T-cell (primary cell): ENCODE measurements around the gene MRPL4. TPM values are rescaled to one million over a fixed set of nuclear protein-coding genes. Genes with fewer than 3 reads are reported as not detected.

Source experiments
- ATAC-seq, 4 experiments: fragments of 200-7000 bp in 3 of 4; fragments of 150-1000 bp in 1 of 4; cut with Tn5 transposase; replicated peaks in 1 of 4; 1 replicate in 3 of 4; 2 replicates in 1 of 4; pipeline ENCODE4 v1.10.0; 2021; ENCODE audit warnings: moderate library complexity in 3 of 4, mild to moderate bottlenecking in 2 of 4, moderate number of reproducible peaks in 1 of 4
- CTCF ChIA-PET, 2 donors: fragments of 300-600 bp; sonication (Branson Sonifier 250); formaldehyde crosslinking; loops; one replicate each; lab custom pipeline; 2022; ENCODE audit warnings: antibody characterized with exemption in 2 of 2; lab: Charles Lee
- POLR2A ChIA-PET, 2 donors: fragments of 300-600 bp; sonication (Branson Sonifier 250); formaldehyde crosslinking; loops; one replicate each; lab custom pipeline; 2022; ENCODE audit warnings: antibody characterized with exemption in 2 of 2; lab: Charles Lee
- DNase-seq, 35 experiments: peaks; one replicate each; pipeline versions ENCODE4 v3.0.0 to v3.0.0-alpha.2; 2013 to 2023
- H3K27ac ChIP-seq: one replicate; pipeline ENCODE4 v1.5.1; 2013; ENCODE audit warnings: low read length
- H3K27me3 ChIP-seq, 2 experiments: replicated peaks in 1 of 2; 1 replicate in 1 of 2; 2 replicates in 1 of 2; pipeline versions ENCODE4 v1.6.1 to v1.7.0; 2013; ENCODE audit warnings: low read length in 1 of 2, mixed read lengths in 1 of 2; ENCODE audit not compliant: control insufficient read depth in 2 of 2, insufficient read depth in 2 of 2; ENCODE audit errors: extremely low read depth in 1 of 2
- H3K36me3 ChIP-seq, 2 donors: 1 replicate in 1 of 2; 2 replicates in 1 of 2; pipeline versions ENCODE4 v1.6.1 to v1.7.0; 2013; ENCODE audit warnings: low read length in 1 of 2; ENCODE audit not compliant: control insufficient read depth in 2 of 2, insufficient read depth in 1 of 2; ENCODE audit errors: extremely low read depth in 1 of 2
- H3K4me1 ChIP-seq, 2 experiments: 1 replicate in 1 of 2; 2 replicates in 1 of 2; pipeline versions ENCODE4 v1.6.1 to v1.7.0; 2013; ENCODE audit warnings: low read length in 2 of 2, mixed read lengths in 1 of 2; ENCODE audit not compliant: insufficient read depth in 2 of 2, control insufficient read depth in 1 of 2; ENCODE audit errors: extremely low read depth in 1 of 2
- H3K4me3 ChIP-seq, 2 donors: 1 replicate in 1 of 2; 2 replicates in 1 of 2; pipeline versions ENCODE4 v1.5.1 to v1.7.0; 2013; ENCODE audit warnings: mild to moderate bottlenecking in 2 of 2, low read length in 1 of 2, moderate library complexity in 1 of 2; ENCODE audit not compliant: control insufficient read depth in 1 of 2; ENCODE audit errors: extremely low read depth in 1 of 2
- H3K9me3 ChIP-seq: 2 replicates; pipeline ENCODE4 v1.7.0; 2013
- H3K27ac Mint-ChIP-seq, 2 donors: one replicate each; pipeline ENCODE4 v1.8.0; 2020 to 2021; ENCODE audit warnings: mild to moderate bottlenecking in 2 of 2, mixed read lengths in 2 of 2
- H3K27me3 Mint-ChIP-seq, 2 donors: one replicate each; pipeline ENCODE4 v1.8.0; 2021 to 2022; ENCODE audit warnings: mixed read lengths in 2 of 2
- H3K36me3 Mint-ChIP-seq: one replicate; pipeline ENCODE4 v1.8.0; 2021; ENCODE audit warnings: mixed read lengths
- H3K4me1 Mint-ChIP-seq, 3 donors: one replicate each; pipeline ENCODE4 v1.8.0; 2020 to 2022; ENCODE audit warnings: mixed read lengths in 3 of 3, mild to moderate bottlenecking in 1 of 3
- H3K4me3 Mint-ChIP-seq, 3 donors: one replicate each; pipeline ENCODE4 v1.8.0; 2020 to 2022; ENCODE audit warnings: mild to moderate bottlenecking in 3 of 3, mixed read lengths in 3 of 3, moderate library complexity in 3 of 3
- H3K9me3 Mint-ChIP-seq, 3 donors: one replicate each; pipeline ENCODE4 v1.8.0; 2020 to 2022; ENCODE audit warnings: mixed read lengths in 3 of 3
- WGBS: methylation state at CpG from one replicate; pipeline ENCODE4 v1.1.5; 2013; ENCODE audit warnings: missing lambda C conversion rate; ENCODE audit not compliant: insufficient coverage; 5-methylcytosine and 5-hydroxymethylcytosine counted together
- total RNA-seq, 35 experiments: library from RNA in 6 of 35; stranded (reverse) in 6 of 35; fragments of 120-200 nt in 1 of 35; gene quantifications; one replicate each; pipeline versions ENCODE4 v1.2.1 to v1.2.4 and lab custom pipeline; 2013 to 2026

MRPL4 gene
- total RNA-seq, 5 donors from 2014 or later (not counting 1 experiment from before 2014, with no cell fraction given), result 32.9 to 56.6 (median 53.1) TPM

GRCh38 chr19:10305139-10305806 lies 53.3 kb downstream of the MRPL4 start:
- Mint-ChIP-seq H3K9me3 (no peaks in the 10 kb centered on the region), H3K36me3 (no peaks in the 10 kb centered on the region), H3K27ac (no peak overlapping the region), H3K27me3 (no peaks in the 10 kb centered on the region), H3K4me1 (no peaks in the 10 kb centered on the region), H3K4me3 (no peak overlapping the region)
- Histone ChIP-seq H3K36me3 (peaks cover 0 to 3% of the 10 kb centered on the region in 2 donors), H3K4me3 (no peak overlapping the region), H3K9me3 (no peaks in the 10 kb centered on the region), H3K27ac (no peak overlapping the region), H3K27me3 (peaks cover 0 to 5% of the 10 kb centered on the region in 2 experiments), H3K4me1 (no peaks in the 10 kb centered on the region)
- WGBS, result 69% methylated on average over 9 of the region's 17 CpGs
- ChIA-PET CTCF (no interaction called here), POLR2A (no interaction called here)
- no peak for ATAC-seq
- DNase-seq, result peak in 1 of 35 experiments; percentile 17

GRCh38 chr19:10306327-10306726 lies 54.3 kb downstream of the MRPL4 start:
- peaks cover 0 to 5% of the 10 kb centered on the region in 2 experiments for H3K27me3 ChIP-seq
- DNase-seq, result no peak
- Mint-ChIP-seq H3K36me3 (no peaks in the 10 kb centered on the region), H3K4me1 (no peaks in the 10 kb centered on the region), H3K27me3 (no peaks in the 10 kb centered on the region), H3K4me3 (no peak overlapping the region), H3K9me3 (no peaks in the 10 kb centered on the region), H3K27ac (no peak overlapping the region)
- CTCF ChIA-PET, result no interaction called here
- peaks cover 0 to 5% of the 10 kb centered on the region in 2 donors for H3K36me3 ChIP-seq
- no peak overlapping the region for H3K4me3 ChIP-seq
- no peaks in the 10 kb centered on the region for H3K9me3 ChIP-seq
- H3K4me1 ChIP-seq, result no peaks in the 10 kb centered on the region
- WGBS, result 80% methylated on average over 1 of the region's 5 CpGs
- POLR2A ChIA-PET, result no interaction called here
- no peak for ATAC-seq
- H3K27ac ChIP-seq, result no peak overlapping the region

- DNase-seq (no peak), ATAC-seq (no peak)
- Histone ChIP-seq H3K27ac (no peak within 1 kb of the TSS), H3K4me1 (no peaks in the 10 kb centered on the region), H3K36me3 (peaks cover 0 to 5% of the 10 kb centered on the region in 2 donors), H3K9me3 (no peaks in the 10 kb centered on the region), H3K27me3 (no peaks in the 10 kb centered on the region), H3K4me3 (no peak within 1 kb of the TSS)
- CTCF ChIA-PET, result no interaction called here
- Mint-ChIP-seq H3K4me1 (peaks cover 1 to 3% (median 3%) of the 10 kb centered on the region in 3 donors), H3K36me3 (no peaks in the 10 kb centered on the region), H3K27ac (no peak within 1 kb of the TSS), H3K9me3 (no peaks in the 10 kb centered on the region), H3K4me3 (no peak within 1 kb of the TSS), H3K27me3 (no peaks in the 10 kb centered on the region)
- WGBS, result 88% methylated on average over 3 of the region's 24 CpGs
- POLR2A ChIA-PET, result interaction anchor here in 1 of 2 donors (0.6 kb wide), 1 partner anchor 786 kb away, joined by 5 read pairs; no protein-coding TSS in a partner anchor
These were observed 57.4 kb downstream of the MRPL4 start, which contains the start of gene ZGLP1 for GRCh38 chr19:10309423-10309822. TSS of gene ZGLP1 (minus strand) at chr19:10309815.

Other genes starting within 250 kb of the MRPL4 start
- 1 to 10 TPM in 3 of 5 donors, under 1 TPM in 2; 0.13 to 3.4 (median 2.2) TPM for gene COL5A3, start 241.7 kb upstream of the MRPL4 start, total RNA-seq
- not detected for gene RDH8, start 238.7 kb upstream of the MRPL4 start, total RNA-seq
- 100 to 1,000 TPM in 3 of 5 donors, 10 to 100 TPM in 2; 75.5 to 116 (median 109) TPM for gene SHFL, start 165.9 kb upstream of the MRPL4 start, total RNA-seq
- gene ANGPTL6, start 149.5 kb upstream of the MRPL4 start, total RNA-seq, result 1 to 10 TPM in 3 of 5 donors, under 1 TPM in 2; 0.37 to 1.7 (median 1.1) TPM
- 100 to 1,000 TPM in 3 of 5 donors, 10 to 100 TPM in 2; 89.3 to 140 (median 123) TPM for gene PPAN, start 145.9 kb upstream of the MRPL4 start, total RNA-seq
- 10 to 100 TPM; 58.8 to 75.2 (median 61.7) TPM for gene P2RY11, start 140.5 kb upstream of the MRPL4 start, total RNA-seq
- gene EIF3G, start 132.3 kb upstream of the MRPL4 start, total RNA-seq, result 100 to 1,000 TPM; 288 to 435 (median 387) TPM
- 100 to 1,000 TPM; 199 to 245 (median 235) TPM for gene DNMT1, start 57.3 kb upstream of the MRPL4 start, total RNA-seq
- 10 to 100 TPM in 2 of 5 donors, 1 to 10 TPM in 3; 6.2 to 11.4 (median 9.8) TPM for gene S1PR2, start 20.9 kb upstream of the MRPL4 start, total RNA-seq
- 10 to 100 TPM in 1 of 5 donors, 1 to 10 TPM in 4; 4.2 to 11.0 (median 5.9) TPM for gene ICAM1, start 18.9 kb downstream of the MRPL4 start, total RNA-seq
- under 1 TPM; 0.47 to 0.79 (median 0.53) TPM for gene ICAM4, start 34.7 kb downstream of the MRPL4 start, total RNA-seq
- 1 to 10 TPM in 1 of 5 donors, under 1 TPM in 4; 0.20 to 1.1 (median 0.59) TPM for gene ICAM5, start 37.7 kb downstream of the MRPL4 start, total RNA-seq
- gene ZGLP1, start 57.6 kb downstream of the MRPL4 start, total RNA-seq, result 10 to 100 TPM in 2 of 5 donors, 1 to 10 TPM in 3; 3.9 to 11.8 (median 8.1) TPM
- gene FDX2, start 63.8 kb downstream of the MRPL4 start, total RNA-seq, result 10 to 100 TPM in 3 of 5 donors, 1 to 10 TPM in 2; 5.7 to 16.8 (median 11.4) TPM
- 10 to 100 TPM; 31.5 to 68.2 (median 61.2) TPM for gene RAVER1, start 81.3 kb downstream of the MRPL4 start, total RNA-seq
- gene ICAM3, start 87.4 kb downstream of the MRPL4 start, total RNA-seq, result 100 to 1,000 TPM; 167 to 233 (median 183) TPM
- gene TYK2, start 128.4 kb downstream of the MRPL4 start, total RNA-seq, result 100 to 1,000 TPM; 277 to 346 (median 323) TPM
- gene CDC37, start 151.3 kb downstream of the MRPL4 start, total RNA-seq, result 100 to 1,000 TPM; 163 to 205 (median 190) TPM
- gene PDE4A, start 168.3 kb downstream of the MRPL4 start, total RNA-seq, result 10 to 100 TPM in 1 of 5 donors, 1 to 10 TPM in 4; 2.2 to 13.3 (median 6.2) TPM